Activated B cell treated with CpG ODN at 0.5 μM for 24 hours (primary cell): ENCODE results near the gene PLEKHM3. TPM values are rescaled to one million over a fixed set of nuclear protein-coding genes. Genes with fewer than 3 reads are reported as not detected.
A peak's percentile ranks its signal among the peaks of the same experiment; 100 is the strongest.

Source experiments
- ATAC-seq: fragments of 200-7000 bp; cut with Tn5 transposase; one replicate; pipeline ENCODE4 v1.10.0; 2021; ENCODE audit warnings: low read depth, mild to moderate bottlenecking, moderate library complexity
- CTCF ChIA-PET: fragments of 350-600 bp; sonication (Branson Sonifier 250); formaldehyde crosslinking; loops from one replicate; lab custom pipeline; 2021; ENCODE audit warnings: antibody characterized with exemption; lab: Charles Lee
- POLR2A ChIA-PET: fragments of 350-600 bp; sonication (Branson Sonifier 250); formaldehyde crosslinking; loops from one replicate; lab custom pipeline; 2021; ENCODE audit warnings: antibody characterized with exemption; lab: Charles Lee
- DNase-seq: peaks from one replicate; pipeline ENCODE4 v3.0.0; 2022
- H3K27ac Mint-ChIP-seq: one replicate; pipeline ENCODE4 v1.8.0; 2020; ENCODE audit warnings: mixed read lengths
- H3K27me3 Mint-ChIP-seq: one replicate; pipeline ENCODE4 v1.8.0; 2021; ENCODE audit warnings: mixed read lengths
- H3K36me3 Mint-ChIP-seq: one replicate; pipeline ENCODE4 v1.8.0; 2021; ENCODE audit warnings: low read depth, mixed read lengths
- H3K4me1 Mint-ChIP-seq: one replicate; pipeline ENCODE4 v1.8.0; 2021; ENCODE audit warnings: mixed read lengths
- H3K4me3 Mint-ChIP-seq: one replicate; pipeline ENCODE4 v1.8.0; 2020; ENCODE audit warnings: mild to moderate bottlenecking, mixed read lengths
- H3K9me3 Mint-ChIP-seq: one replicate; pipeline ENCODE4 v1.8.0; 2020; ENCODE audit warnings: mixed read lengths
- CTCF ChIP-seq: fragments of 200-600 bp; IDR thresholded peaks from one replicate; pipeline ENCODE4 v1.8.0; 2022; ENCODE audit warnings: antibody characterized with exemption, mild to moderate bottlenecking
- intact Hi-C: fragments of 100-400 bp; cut with micrococcal nuclease; formaldehyde crosslinking; loops from one replicate; pipeline ENCODE4 v1.15.1; 2024
- total RNA-seq: library from RNA; stranded (reverse); gene quantifications from 2 replicates; pipeline ENCODE4 v1.2.3, GENCODE V29; 2022

PLEKHM3 gene
- total RNA-seq, 1 donor from 2014 or later: 12.0 TPM

- no peak overlapping the region for H3K4me3 Mint-ChIP-seq
- no peaks in the 10 kb centered on the region for H3K36me3 Mint-ChIP-seq
- H3K4me1 Mint-ChIP-seq: no peaks in the 10 kb centered on the region
- ChIA-PET CTCF (interaction anchor here (1.7 to 6.5 kb wide), 2 partner anchors 11 to 290 kb away, joined by 7 to 127 read pairs; no protein-coding TSS in a partner anchor), POLR2A (no interaction called here)
- H3K9me3 Mint-ChIP-seq: no peaks in the 10 kb centered on the region
- DNase-seq (no peak), ATAC-seq (no peak)
- intact Hi-C loops: loop anchor here (10.0 kb wide), 1 partner anchor 1343 kb away; no protein-coding TSS in a partner anchor
- H3K27ac Mint-ChIP-seq: no peak overlapping the region
- TF ChIP-seq CTCF: no peak
- peaks cover 2% of the 10 kb centered on the region for H3K27me3 Mint-ChIP-seq
Measured at GRCh38 chr2:208037564-208038487, 12.5 kb upstream of the PLEKHM3 start.

- Mint-ChIP-seq H3K4me3 (no peak overlapping the region), H3K9me3 (no peaks in the 10 kb centered on the region), H3K4me1 (no peaks in the 10 kb centered on the region), H3K27me3 (peaks cover 2% of the 10 kb centered on the region), H3K27ac (no peak overlapping the region), H3K36me3 (no peaks in the 10 kb centered on the region)
- ATAC-seq: no peak
- intact Hi-C loops: loop anchor here (10.0 kb wide), 1 partner anchor 1342 kb away; no protein-coding TSS in a partner anchor
- no peak for DNase-seq
- no peak for TF ChIP-seq CTCF
- CTCF ChIA-PET: no interaction called here
- POLR2A ChIA-PET: no interaction called here
Measured at GRCh38 chr2:208036357-208036756, 11.0 kb upstream of the PLEKHM3 start.

GRCh38 chr2:208034503-208035140, 9.3 kb upstream of the PLEKHM3 start:
- Mint-ChIP-seq H3K27me3 (no peaks in the 10 kb centered on the region), H3K9me3 (no peaks in the 10 kb centered on the region), H3K4me1 (no peaks in the 10 kb centered on the region), H3K4me3 (no peak overlapping the region), H3K36me3 (no peaks in the 10 kb centered on the region), H3K27ac (no peak overlapping the region)
- no peak for ATAC-seq
- no peak for TF ChIP-seq CTCF
- no peak for DNase-seq
- CTCF ChIA-PET: interaction anchor here (0.9 to 4.3 kb wide), 6 partner anchors 25 to 1243 kb away, joined by 3 to 47 read pairs (median 3); no protein-coding TSS in a partner anchor
- POLR2A ChIA-PET: no interaction called here
- intact Hi-C loops: loop anchor here (1.0 to 10.0 kb wide), 2 partner anchors 288 to 1340 kb away; no protein-coding TSS in a partner anchor

- intact Hi-C loops: loop anchor here (1.0 to 10.0 kb wide), 2 partner anchors 288 to 1339 kb away; no protein-coding TSS in a partner anchor
Measured at GRCh38 chr2:208033701-208034502, 8.6 kb upstream of the PLEKHM3 start.

More at GRCh38 chr2:208033701-208034502, 8.6 kb upstream of the PLEKHM3 start:
- H3K4me3 Mint-ChIP-seq: no peak overlapping the region
- H3K27me3 Mint-ChIP-seq: no peaks in the 10 kb centered on the region
- ChIA-PET CTCF (interaction anchor here (0.9 to 4.3 kb wide), 6 partner anchors 24 to 1243 kb away, joined by 3 to 47 read pairs (median 3); no protein-coding TSS in a partner anchor), POLR2A (no interaction called here)
- no peaks in the 10 kb centered on the region for H3K9me3 Mint-ChIP-seq
- no peak for TF ChIP-seq CTCF
- ATAC-seq (peak; percentile 69), DNase-seq (no peak)
- H3K4me1 Mint-ChIP-seq: no peaks in the 10 kb centered on the region
- H3K36me3 Mint-ChIP-seq: no peaks in the 10 kb centered on the region
- no peak overlapping the region for H3K27ac Mint-ChIP-seq
